SK-N-MC (cell line): ENCODE measurements around the gene MAPK8IP3.

ENCODE experiments used
- EZH2 ChIP-seq: fragments of 200-600 bp; sonication (generic); IDR thresholded peaks from one replicate; pipeline ENCODE4 v1.6.1; 2017; ENCODE audit warnings: antibody characterized with exemption
- FOXP2 ChIP-seq: optimal IDR thresholded peaks from 2 replicates; pipeline ENCODE3; 2011; ENCODE audit warnings: mild to moderate bottlenecking, moderate library complexity; ENCODE audit not compliant: insufficient read depth; ENCODE audit errors: extremely low read length, control extremely low read depth
- POLR2AphosphoS5 ChIP-seq: IDR thresholded peaks from 2 replicates; pipeline ENCODE4 v1.6.1; 2012; ENCODE audit warnings: mild to moderate bottlenecking, low read depth, low read length, borderline replicate concordance

GRCh38 chr16:1677339-1677738 is 28.7 kb upstream of the MAPK8IP3 start:
- no peak for TF ChIP-seq POLR2AphosphoS5
- TF ChIP-seq EZH2: no peak
- no peak for TF ChIP-seq FOXP2
